Activated CD4-positive, alpha-beta T cell treated with anti-CD3 and anti-CD28 coated beads, Interleukin-2, Interleukin-6, amounts not matched to agents 100 ng/mL and 50 ng/mL, durations not matched to agents 16 hours and 8 hours (primary cell): ENCODE results near the gene KIR3DL2.
"Not testable (repeated sequence)": the region's sequence is repeated elsewhere in the genome, so short reads cannot be mapped to it uniquely, and the experiment has no call there.

Experiments
- DNase-seq: peaks from one replicate; pipeline ENCODE4 v3.0.0-alpha.2; 2020

The KIR3DL2 gene

DNA sequence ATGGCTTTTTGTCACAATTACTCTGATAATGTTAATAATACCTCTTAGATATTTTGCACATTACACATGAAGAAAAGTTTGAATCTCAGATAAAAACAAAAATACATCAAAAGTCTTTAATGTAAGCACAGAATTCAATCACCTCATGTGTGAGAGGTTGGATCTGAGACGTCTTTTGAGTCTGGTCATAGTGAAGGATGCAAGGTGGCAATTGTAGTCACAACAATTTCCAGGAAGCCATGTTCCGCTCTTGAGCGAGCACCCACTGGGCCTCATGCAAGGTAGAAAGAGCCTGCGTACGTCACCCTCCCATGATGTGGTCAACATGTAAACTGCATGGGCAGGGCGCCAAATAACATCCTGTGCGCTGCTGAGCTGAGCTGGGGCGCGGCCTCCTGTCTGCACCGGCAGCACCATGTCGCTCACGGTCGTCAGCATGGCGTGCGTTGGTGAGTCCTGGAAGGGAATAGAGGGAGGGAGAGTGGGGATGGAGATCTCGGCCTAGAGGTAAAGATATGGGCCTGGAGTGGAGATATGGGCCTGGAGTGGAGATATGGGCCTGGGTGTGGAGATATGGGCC lies at the start of gene KIR3DL2:
Gene KIR3DL2, plus strand, starts transcription at position 383 of the 580 bp plus-strand sequence. Its CDS starts 33 bp downstream, at position 416.
- not testable (repeated sequence) for DNase-seq

DNA sequence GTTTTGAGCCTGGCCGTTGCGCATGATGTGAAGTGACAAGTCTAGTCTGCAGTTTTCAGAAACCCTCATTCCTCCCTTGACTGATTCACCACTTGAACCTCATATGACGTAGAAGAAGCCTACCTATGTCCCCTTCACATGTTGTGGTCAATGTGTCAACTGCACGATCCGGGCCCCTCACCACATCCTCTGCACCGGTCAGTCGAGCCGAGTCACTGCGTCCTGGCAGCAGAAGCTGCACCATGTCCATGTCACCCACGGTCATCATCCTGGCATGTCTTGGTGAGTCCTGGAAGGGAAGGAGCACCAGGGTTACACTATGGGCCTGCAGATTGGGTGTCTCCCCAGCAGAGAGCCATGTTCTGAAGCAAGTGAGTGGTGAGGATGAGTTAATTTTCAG lies 46.8 kb upstream of the KIR3DL2 start, which contains the start of gene KIR2DL4:
Gene KIR2DL4, plus strand, starts transcription at position 201 of the 400 bp plus-strand sequence. Its CDS starts 42 bp downstream, at position 243.
- DNase-seq = peak; percentile 5

DNA sequence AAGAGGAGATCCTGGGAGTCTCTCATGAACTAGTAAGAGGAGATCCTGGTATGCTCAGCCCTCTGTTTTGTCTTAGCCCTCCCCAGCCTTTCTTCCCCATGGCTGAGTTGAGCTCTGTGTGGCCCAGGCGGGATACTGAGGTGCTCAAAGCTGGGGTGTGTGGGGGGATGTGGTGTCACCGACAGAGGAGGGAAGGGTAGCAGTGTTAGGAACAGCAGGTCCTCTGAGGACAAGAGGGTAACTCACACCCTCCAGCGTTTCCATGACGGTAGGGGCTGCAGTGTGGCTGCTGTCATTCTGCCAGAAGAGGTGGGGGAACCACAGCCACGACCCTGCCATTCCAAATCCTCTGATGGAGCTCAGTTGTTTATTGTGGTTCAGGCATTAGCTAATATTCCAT lies 46.1 kb upstream of the KIR3DL2 start:
- DNase-seq = no peak

DNA sequence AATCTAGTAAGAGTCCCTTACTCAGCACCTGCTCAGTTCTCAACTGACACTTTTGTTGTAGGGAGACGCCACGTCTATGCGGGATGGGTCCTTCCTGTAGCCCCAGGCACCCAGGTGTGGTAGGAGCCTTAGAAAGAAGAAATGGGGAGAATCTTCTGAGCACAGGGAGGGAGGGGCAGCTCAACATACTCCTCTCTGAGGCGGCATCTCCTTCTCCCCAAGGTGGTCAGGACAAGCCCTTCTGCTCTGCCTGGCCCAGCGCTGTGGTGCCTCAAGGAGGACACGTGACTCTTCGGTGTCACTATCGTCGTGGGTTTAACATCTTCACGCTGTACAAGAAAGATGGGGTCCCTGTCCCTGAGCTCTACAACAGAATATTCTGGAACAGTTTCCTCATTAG lies 45.7 kb upstream of the KIR3DL2 start:
- no peak for DNase-seq

DNA sequence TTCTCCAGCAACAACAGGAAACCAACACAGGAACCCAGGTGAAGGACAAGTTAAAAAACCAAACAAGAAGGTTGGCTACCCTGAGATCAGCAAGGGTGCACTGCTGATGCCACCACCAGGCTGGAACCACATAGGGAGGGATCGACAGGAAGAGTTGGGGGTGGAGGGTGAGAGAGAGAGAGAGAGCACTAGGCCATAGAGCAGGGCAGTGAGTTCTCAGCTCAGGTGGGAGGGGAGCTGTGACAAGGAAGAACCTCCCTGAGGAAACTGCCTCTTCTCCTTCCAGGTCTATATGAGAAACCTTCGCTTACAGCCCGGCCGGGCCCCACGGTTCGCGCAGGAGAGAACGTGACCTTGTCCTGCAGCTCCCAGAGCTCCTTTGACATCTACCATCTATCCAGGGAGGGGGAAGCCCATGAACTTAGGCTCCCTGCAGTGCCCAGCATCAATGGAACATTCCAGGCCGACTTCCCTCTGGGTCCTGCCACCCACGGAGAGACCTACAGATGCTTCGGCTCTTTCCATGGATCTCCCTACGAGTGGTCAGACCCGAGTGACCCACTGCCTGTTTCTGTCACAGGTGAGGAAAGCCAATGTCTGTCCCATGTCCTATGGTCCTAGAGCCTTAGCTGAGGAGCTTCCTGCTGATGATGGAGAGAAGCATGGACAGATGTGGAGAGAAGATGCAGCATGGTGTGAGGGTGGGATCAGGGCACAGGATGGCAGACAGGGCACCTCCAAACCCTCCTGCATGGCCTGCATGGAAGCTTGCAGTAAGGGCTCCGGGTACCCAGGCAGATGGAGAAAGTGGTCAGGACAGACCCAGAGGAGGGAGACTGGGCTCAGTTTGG lies 44.4 kb upstream of the KIR3DL2 start:
- DNase-seq = no peak

DNA sequence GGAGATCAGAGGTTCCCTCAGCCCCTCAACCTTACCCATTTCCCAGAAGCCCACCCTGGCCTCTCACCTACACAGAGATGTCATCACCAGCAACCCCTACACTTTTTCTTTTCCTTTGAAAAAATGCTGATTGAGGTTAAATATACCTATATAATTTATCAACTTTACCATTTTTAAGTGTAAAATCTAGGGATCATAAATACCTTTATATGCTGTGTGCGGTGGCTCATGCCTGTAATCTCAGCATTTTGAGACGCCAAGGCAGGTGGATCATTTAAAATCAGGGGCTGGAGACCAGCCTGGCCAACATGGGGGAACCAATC lies 43.8 kb upstream of the KIR3DL2 start:
- no peak for DNase-seq

DNA sequence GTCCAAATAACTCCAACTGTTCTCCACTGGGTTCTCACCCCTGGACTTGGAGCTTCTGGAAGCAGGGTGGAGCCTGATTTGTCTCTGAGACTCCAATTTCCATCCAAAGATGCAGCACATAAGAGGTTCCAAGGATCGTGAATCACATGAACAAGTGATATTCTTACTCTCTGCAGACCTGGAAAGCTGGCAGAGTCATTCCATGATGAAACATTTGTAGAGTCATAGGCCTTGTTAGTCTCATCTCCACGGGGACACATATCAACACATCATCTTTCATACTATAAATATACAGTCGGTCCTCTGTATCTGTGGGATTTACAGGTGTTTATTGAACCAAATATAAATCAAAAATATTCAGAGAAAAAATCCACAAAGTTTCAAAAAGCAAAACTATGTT lies 35.7 kb upstream of the KIR3DL2 start:
- not testable (repeated sequence) for DNase-seq

DNA sequence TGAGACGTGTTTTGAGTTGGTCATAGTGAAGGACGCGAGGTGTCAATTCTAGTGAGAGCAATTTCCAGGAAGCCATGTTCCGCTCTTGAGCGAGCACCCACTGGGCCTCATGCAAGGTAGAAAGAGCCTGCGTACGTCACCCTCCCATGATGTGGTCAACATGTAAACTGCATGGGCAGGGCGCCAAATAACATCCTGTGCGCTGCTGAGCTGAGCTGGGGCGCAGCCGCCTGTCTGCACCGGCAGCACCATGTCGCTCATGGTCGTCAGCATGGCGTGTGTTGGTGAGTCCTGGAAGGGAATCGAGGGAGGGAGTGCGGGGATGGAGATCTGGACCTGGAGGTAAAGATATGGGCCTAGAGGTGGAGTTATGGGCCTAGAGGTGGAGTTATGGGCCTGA lies 34.0 kb upstream of the KIR3DL2 start, which contains the start of gene KIR3DL1:
Gene KIR3DL1, plus strand, starts transcription at position 218 of the 400 bp plus-strand sequence.
- DNase-seq = not testable (repeated sequence)

DNA sequence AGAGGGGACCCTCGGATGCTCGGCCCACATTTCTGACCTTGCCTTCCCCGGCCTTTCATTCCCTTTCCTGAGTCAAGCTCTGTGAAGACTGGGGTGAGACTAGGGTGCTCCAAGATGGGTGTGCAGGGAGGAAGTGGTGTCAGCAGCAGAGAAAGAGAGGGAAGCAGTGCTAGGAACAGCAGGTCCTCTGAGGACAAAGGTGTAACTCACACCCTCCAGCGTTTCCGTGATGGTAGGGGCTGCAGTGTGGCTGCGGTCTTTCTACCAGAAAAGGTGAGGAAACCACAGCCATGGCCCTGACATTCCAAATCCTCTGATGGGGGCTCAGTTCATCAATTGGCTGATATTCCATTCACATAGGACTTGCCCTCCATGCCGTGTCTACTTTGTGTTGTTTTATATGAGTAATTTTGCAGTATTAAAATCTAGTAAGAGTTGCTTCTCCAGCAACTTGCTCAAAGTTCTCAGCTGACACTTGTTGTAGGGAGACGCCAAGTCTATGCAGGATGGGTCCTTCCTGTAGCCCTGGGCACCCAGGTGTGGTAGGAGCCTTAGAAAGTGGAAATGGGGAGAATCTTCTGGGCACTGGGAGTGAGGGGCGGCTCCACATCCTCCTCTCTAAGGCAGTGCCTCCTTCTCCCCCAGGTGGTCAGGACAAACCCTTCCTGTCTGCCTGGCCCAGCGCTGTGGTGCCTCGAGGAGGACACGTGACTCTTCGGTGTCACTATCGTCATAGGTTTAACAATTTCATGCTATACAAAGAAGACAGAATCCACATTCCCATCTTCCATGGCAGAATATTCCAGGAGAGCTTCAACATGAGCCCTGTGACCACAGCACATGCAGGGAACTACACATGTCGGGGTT lies 32.3 kb upstream of the KIR3DL2 start:
- no peak for DNase-seq

DNA sequence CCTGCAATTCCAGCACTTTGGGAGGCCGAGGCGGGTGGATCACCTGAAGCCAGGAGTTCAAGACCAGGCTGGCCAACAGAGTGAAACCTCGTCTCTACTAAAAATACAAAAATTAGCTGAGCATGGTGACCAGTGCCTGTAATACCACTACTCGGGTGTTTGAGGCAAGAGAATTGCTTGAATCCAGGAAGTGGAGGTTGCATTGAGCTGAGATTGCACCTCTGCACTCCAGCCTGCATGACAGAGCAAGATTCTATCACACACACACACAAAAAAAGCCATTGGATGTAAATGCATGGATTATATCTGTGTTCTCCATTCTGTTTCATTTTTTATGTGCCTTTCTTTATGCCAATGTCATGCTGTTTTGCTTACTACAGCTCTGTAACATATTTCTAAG lies 25.8 kb upstream of the KIR3DL2 start:
- DNase-seq = not testable (repeated sequence)

DNA sequence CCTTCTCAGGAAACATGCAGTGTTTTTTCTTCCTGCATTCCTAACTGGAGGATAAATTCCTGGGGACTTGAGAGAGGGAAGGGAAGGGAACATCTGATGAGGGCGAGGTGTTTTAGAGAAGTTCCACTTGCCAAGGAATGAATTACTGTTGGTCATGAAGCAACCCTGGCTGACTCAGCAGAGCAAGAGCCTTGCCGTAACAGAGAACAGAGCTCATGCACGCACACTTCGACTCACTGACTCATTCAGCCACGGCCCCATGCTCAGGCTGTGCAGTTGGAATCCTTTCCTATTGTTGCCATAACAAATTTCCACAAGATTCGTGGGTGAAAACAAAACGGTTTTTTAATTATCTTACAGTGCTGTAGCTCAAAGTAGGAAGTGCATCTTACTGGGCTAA lies 24.9 kb upstream of the KIR3DL2 start:
- not testable (repeated sequence) for DNase-seq

DNA sequence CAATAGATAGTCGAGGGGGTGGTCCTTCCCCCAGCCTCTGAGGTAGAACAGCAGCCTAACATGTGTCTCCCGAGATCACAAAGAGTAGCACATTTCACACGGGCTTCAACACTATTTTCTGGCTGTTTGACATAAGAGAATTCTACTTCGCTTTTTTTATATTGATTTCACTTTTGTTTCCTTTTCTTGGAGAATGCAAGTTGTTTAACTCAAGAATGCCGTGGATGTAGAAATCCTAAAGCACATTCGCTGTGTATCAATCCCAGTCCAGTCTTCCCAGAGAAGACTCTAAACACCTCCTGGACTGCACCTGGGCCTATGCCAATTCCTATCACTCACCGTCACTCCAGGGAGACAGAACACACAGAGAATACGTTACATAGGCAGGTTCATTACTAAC lies 22.2 kb upstream of the KIR3DL2 start:
- not testable (repeated sequence) for DNase-seq

DNA sequence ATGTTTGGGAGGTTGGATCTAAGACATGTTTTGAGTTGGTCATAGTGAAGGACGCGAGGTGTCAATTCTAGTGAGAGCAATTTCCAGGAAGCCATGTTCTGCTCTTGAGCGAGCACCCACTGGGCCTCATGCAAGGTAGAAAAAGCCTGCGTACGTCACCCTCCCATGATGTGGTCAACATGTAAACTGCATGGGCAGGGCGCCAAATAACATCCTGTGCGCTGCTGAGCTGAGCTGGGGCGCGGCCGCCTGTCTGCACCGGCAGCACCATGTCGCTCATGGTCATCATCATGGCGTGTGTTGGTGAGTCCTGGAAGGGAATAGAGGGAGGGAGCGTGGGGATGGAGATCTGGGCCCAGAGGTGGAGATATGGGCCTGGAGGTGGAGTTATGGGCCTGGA lies 17.7 kb upstream of the KIR3DL2 start, which contains the start of gene KIR2DS4:
Gene KIR2DS4, plus strand, starts transcription at position 181 of the 400 bp plus-strand sequence.
- not testable (repeated sequence) for DNase-seq

DNA sequence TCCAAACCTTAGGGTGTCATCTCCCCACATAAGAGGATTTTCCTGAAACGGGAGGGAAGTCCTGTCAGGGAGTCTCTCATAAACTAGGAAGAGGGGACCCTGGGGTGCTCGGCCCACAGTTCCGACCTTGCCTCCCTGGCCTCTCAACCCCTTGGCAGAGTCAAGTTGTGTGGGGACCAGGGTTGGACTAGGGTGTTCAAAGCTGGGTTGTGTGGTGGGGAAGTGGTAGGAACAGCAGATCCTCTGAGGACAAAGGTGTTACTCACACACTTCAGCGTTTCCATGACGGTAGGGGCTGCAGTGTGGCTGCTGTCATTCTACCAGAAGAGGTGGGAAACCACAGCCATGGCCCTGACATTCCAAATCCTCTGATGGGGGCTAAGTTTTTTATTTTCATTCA lies 15.1 kb upstream of the KIR3DL2 start:
- not testable (repeated sequence) for DNase-seq

DNA sequence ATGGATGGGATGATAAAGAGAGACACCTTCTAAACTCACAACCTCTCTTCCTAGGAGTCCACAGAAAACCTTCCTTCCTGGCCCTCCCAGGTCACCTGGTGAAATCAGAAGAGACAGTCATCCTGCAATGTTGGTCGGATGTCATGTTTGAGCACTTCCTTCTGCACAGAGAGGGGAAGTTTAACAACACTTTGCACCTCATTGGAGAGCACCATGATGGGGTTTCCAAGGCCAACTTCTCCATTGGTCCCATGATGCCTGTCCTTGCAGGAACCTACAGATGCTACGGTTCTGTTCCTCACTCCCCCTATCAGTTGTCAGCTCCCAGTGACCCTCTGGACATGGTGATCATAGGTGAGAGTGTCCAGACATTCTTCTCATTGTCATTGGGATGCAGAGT lies 12.7 kb upstream of the KIR3DL2 start:
- DNase-seq = not testable (repeated sequence)

DNA sequence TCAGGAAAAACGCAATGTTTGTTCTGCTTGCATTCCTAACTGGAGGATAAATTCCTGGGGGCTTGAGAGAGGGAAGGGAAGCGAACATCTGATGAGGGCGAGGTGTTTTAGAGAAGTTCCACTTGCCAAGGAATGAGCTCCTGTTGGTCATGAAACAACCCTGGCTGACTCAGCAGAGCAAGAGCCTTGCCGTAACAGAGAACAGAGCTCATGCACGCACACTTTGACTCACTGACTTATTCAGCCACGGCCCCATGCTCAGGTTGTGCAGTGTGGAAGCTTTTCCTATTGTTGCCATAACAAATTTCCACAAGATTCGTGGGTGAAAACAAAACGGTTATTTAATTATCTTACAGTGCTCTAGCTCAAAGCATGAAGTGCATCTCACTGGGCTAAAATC lies 7.1 kb upstream of the KIR3DL2 start:
- not testable (repeated sequence) for DNase-seq

DNA sequence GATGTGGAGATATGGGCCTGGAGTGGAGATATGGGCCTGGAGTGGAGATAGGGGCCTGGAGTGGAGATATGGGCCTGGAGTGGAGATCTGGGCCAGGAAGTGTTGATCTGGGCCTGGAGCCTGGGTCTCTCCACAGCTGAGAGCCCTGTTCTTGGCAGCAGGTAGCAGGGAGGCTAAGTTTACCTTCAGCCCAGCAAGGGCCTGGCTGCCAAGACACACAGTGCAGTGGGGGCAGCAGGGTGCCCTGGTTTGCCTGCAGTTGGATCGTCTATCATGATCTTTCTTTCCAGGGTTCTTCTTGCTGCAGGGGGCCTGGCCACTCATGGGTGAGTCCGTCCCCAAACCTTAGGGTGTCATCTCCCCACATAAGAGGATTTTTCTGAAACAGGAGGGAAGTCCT lies 687 bp downstream of the KIR3DL2 start:
- DNase-seq = no peak

DNA sequence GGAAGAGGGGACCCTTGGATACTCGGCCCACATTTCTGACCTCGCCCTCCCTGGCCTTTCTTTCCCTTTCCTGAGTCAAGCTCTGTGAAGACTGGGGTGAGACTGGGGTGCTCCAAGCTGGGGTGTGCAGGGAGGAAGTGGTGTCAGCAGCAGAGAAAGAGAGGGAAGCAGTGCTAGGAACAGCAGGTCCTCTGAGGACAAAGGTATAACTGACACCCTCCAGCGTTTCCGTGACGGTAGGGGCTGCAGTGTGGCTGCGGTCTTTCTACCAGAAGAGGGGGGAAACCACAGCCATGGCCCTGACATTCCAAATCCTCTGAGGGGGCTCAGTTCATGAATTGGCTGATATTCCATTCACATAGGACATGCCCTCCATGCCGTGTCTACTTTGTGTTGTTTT lies 1.1 kb downstream of the KIR3DL2 start:
- DNase-seq = no peak

DNA sequence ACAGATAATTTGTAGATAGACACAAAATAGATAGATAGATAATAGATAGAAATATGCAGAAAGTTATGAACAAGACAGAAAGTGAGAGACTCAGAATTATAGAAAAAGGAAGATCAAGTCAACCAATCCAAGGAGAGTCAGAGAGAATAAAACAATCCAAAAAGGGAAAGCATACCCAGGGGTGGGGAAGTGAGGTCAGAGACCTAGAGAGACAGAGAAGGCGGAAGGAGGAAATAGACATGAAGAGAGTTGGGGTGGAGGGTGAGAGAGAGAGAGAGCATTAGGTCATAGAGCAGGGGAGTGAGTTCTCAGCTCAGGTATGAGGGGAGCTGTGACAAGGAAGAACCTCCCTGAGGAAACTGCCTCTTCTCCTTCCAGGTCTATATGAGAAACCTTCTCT lies 5.0 kb downstream of the KIR3DL2 start:
- DNase-seq = not testable (repeated sequence)

DNA sequence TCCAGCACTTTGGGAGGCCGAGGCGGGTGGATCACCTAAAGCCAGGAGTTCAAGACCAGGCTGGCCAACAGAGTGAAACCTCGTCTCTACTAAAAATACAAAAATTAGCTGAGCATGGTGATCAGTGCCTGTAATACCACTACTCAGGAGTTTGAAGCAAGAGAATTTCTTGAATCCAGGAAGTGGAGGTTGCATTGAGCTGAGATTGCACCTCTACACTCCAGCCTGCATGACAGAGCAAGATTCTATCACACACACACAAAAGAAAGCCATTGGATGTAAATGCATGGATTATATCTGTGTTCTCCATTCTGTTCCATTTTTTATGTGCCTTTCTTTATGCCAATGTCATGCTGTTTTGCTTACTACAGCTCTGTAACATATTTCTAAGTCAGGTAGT lies 8.2 kb downstream of the KIR3DL2 start:
- not testable (repeated sequence) for DNase-seq

DNA sequence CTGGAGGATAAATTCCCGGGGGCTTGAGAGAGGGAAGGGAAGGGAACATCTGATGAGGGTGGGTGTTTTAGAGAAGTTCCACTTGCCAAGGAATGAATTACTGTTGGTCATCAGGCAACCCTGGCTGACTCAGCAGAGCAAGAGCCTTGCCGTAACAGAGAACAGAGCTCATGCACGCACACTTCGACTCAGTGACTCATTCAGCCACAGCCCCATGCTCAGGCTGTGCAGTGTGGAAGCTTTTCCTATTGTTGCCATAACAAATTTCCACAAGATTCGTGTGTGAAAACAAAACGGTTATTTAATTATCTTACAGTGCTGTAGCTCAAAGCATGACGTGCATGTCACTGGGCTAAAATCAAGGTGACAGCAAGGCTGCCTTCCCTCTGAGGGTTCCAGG lies 9.2 kb downstream of the KIR3DL2 start:
- DNase-seq = not testable (repeated sequence)

DNA sequence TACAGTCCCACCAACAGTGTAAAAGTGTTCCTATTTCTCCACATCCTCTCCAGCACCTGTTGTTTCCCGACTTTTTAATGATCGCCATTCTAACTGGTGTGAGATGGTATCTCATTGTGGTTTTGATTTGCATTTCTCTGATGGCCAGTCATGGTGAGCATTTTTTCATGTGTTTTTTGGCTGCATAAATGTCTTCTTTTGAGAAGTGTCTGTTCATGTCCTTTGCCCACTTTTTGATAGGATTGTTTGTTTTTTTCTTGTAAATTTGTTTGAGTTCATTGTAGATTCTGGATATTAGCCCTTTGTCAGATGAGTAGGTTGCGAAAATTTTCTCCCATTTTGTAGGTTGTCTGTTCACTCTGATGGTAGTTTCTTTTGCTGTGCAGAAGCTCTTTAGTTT lies 13.2 kb downstream of the KIR3DL2 start:
- not testable (repeated sequence) for DNase-seq

DNA sequence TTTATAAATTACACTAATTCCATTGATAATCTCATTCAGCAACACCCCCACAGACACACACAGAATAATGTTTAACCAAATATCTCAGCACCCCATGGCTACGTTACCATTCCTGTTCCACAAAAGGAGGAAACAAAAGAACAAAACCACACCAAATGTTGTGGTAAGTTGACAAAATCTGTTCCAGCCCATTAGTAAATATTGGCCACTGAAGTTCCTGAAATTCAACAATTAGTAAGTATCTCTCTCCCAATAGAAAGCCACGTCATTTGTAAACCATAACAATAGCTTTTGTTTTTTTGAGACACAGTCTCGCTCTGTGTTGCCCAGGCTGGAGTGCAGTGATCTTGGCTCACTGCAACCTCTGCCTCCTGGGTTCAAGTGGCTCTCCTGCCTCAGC lies 21.5 kb downstream of the KIR3DL2 start:
- DNase-seq = no peak
